ENCODE measurements around the gene CXCR6.

The CXCR6 gene

GRCh38 chr3:45923755-45924154, 19.5 kb upstream of the CXCR6 start:
- TF ChIP-seq EZH2phosphoT487 (IDR thresholded peaks at IDR 0.05; ENCODE audit: low read depth) = no peak
- TF ChIP-seq, protein P1, sequence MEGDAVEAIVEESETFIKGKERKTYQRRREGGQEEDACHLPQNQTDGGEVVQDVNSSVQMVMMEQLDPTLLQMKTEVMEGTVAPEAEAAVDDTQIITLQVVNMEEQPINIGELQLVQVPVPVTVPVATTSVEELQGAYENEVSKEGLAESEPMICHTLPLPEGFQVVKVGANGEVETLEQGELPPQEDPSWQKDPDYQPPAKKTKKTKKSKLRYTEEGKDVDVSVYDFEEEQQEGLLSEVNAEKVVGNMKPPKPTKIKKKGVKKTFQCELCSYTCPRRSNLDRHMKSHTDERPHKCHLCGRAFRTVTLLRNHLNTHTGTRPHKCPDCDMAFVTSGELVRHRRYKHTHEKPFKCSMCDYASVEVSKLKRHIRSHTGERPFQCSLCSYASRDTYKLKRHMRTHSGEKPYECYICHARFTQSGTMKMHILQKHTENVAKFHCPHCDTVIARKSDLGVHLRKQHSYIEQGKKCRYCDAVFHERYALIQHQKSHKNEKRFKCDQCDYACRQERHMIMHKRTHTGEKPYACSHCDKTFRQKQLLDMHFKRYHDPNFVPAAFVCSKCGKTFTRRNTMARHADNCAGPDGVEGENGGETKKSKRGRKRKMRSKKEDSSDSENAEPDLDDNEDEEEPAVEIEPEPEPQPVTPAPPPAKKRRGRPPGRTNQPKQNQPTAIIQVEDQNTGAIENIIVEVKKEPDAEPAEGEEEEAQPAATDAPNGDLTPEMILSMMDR (IDR thresholded peaks at IDR 0.05; ENCODE audit: low read depth, low read length) = no peak
- Histone ChIP-seq H4K20me1 (ENCODE audit: insufficient read depth, low read length) (peaks cover 11% of the 10 kb centered on the region), H3K4me3 (ENCODE audit: low read length) (no peak overlapping the region), H3K27ac (ENCODE audit: low read length) (no peak overlapping the region), H3K9ac (ENCODE audit: low read length) (no peak overlapping the region), H3K4me2 (ENCODE audit: low read length) (no peak overlapping the region), H3K9me3 (ENCODE audit: insufficient read depth, low read length) (no peaks in the 10 kb centered on the region), H3K79me2 (ENCODE audit: low read length) (no peaks in the 10 kb centered on the region), H3K27me3 (ENCODE audit: low read depth, low read length) (no peaks in the 10 kb centered on the region), H3K4me1 (ENCODE audit: low read length) (peaks cover 9% of the 10 kb centered on the region), H2AFZ (ENCODE audit: low read depth, low read length) (no peak overlapping the region), H3K36me3 (replicated peaks; ENCODE audit: low read depth, low read length) (peaks cover 38% of the 10 kb centered on the region)

DNA sequence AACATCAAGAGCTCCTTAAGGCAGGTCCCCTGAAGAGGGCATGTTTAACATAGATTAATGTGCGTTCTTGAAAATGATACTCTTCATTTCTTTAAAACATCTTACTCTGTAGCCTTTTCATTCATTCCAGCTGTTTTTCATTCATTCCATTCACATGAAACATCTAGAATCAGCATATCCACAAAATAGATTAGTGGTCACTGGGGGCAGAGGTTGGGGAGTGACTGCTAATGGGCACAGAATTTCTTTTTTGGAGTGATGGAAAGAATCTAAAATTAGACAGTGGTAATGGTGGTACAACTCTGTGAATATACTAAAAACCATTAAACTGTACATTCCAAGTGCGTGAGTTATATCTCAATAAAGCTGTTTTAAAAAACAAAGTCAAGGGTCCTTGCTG, 15.4 kb upstream of the CXCR6 start:
- H3K4me3 ChIP-seq (ENCODE audit: low read length) = no peak overlapping the region
- H3K9me3 ChIP-seq (ENCODE audit: insufficient read depth, low read length) = no peaks in the 10 kb centered on the region
- H3K36me3 ChIP-seq (replicated peaks; ENCODE audit: low read depth, low read length) = peaks cover 47% of the 10 kb centered on the region
- no peaks in the 10 kb centered on the region for H3K79me2 ChIP-seq (ENCODE audit: low read length)
- no peak overlapping the region for H3K9ac ChIP-seq (ENCODE audit: low read length)
- H3K27ac ChIP-seq (ENCODE audit: low read length) = no peak overlapping the region
- H3K27me3 ChIP-seq (ENCODE audit: low read depth, low read length) = no peaks in the 10 kb centered on the region
- H4K20me1 ChIP-seq (ENCODE audit: insufficient read depth, low read length) = no peaks in the 10 kb centered on the region; the same call in none of the 2 replicates
- H2AFZ ChIP-seq (ENCODE audit: low read depth, low read length) = no peak overlapping the region
- H3K4me1 ChIP-seq (ENCODE audit: low read length) = no peaks in the 10 kb centered on the region
- no peak overlapping the region for H3K4me2 ChIP-seq (ENCODE audit: low read length)
- TF ChIP-seq, protein P1 (IDR thresholded peaks at IDR 0.05; ENCODE audit: low read depth, low read length) = no peak
- no peak for TF ChIP-seq EZH2phosphoT487 (IDR thresholded peaks at IDR 0.05; ENCODE audit: low read depth)

GRCh38 chr3:45929042-45929679, 14.1 kb upstream of the CXCR6 start:
- peaks cover 45% of the 10 kb centered on the region for H3K36me3 ChIP-seq (replicated peaks; ENCODE audit: low read depth, low read length)
- TF ChIP-seq EZH2phosphoT487 (IDR thresholded peaks at IDR 0.05; ENCODE audit: low read depth) = no peak
- TF ChIP-seq, protein P1 (IDR thresholded peaks at IDR 0.05; ENCODE audit: low read depth, low read length) = peak; percentile 92
- no peaks in the 10 kb centered on the region; the same call in none of the 2 replicates for H4K20me1 ChIP-seq (ENCODE audit: insufficient read depth, low read length)
- H2AFZ ChIP-seq (ENCODE audit: low read depth, low read length) = no peak overlapping the region
- no peaks in the 10 kb centered on the region for H3K9me3 ChIP-seq (ENCODE audit: insufficient read depth, low read length)
- no peak overlapping the region for H3K9ac ChIP-seq (ENCODE audit: low read length)
- H3K27ac ChIP-seq (ENCODE audit: low read length) = no peak overlapping the region
- no peak overlapping the region for H3K4me2 ChIP-seq (ENCODE audit: low read length)
- no peaks in the 10 kb centered on the region for H3K4me1 ChIP-seq (ENCODE audit: low read length)
- no peaks in the 10 kb centered on the region for H3K27me3 ChIP-seq (ENCODE audit: low read depth, low read length)
- no peak overlapping the region for H3K4me3 ChIP-seq (ENCODE audit: low read length)
- no peaks in the 10 kb centered on the region for H3K79me2 ChIP-seq (ENCODE audit: low read length)

DNA sequence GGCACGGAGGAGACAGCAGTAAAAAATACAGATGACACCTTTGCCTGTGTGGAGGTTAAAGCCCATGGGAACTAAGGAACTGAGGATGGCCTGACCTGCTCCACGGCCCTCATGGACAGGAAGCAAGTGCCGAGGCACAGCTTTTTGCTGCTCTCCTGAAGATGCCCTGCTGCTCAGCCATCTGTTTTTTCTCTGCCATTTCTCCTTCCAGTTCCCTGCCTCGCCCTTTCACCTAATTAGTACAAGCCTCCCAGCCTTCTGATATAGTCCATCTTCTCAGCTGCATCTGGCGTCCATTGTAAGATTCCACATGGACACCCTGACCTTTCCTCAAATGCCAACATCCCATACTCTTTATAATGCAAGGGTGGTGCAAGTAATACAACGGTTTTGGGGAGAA, 11.8 kb upstream of the CXCR6 start:
- Histone ChIP-seq H3K4me1 (ENCODE audit: low read length) (no peaks in the 10 kb centered on the region), H3K4me2 (ENCODE audit: low read length) (no peak overlapping the region), H2AFZ (ENCODE audit: low read depth, low read length) (no peak overlapping the region), H3K9me3 (ENCODE audit: insufficient read depth, low read length) (no peaks in the 10 kb centered on the region), H3K36me3 (replicated peaks; ENCODE audit: low read depth, low read length) (peaks cover 63% of the 10 kb centered on the region), H3K79me2 (ENCODE audit: low read length) (no peaks in the 10 kb centered on the region), H3K4me3 (ENCODE audit: low read length) (no peak overlapping the region), H3K27me3 (ENCODE audit: low read depth, low read length) (no peaks in the 10 kb centered on the region), H3K9ac (ENCODE audit: low read length) (no peak overlapping the region), H4K20me1 (ENCODE audit: insufficient read depth, low read length) (no peaks in the 10 kb centered on the region; the same call in none of the 2 replicates), H3K27ac (ENCODE audit: low read length) (no peak overlapping the region)
- no peak for TF ChIP-seq EZH2phosphoT487 (IDR thresholded peaks at IDR 0.05; ENCODE audit: low read depth)
- TF ChIP-seq, protein P1 (IDR thresholded peaks at IDR 0.05; ENCODE audit: low read depth, low read length) = no peak

Measured in OCI-LY3 (cell line).